SK-N-SH (cell line): ENCODE measurements around the gene DDC. TPM values are rescaled to one million over a fixed set of nuclear protein-coding genes. Genes with fewer than 3 reads are reported as not detected.

Experiments
- CTCF ChIA-PET: fragments of 300-600, 350-600 bp; formaldehyde crosslinking; extraction: SDS; loops from one replicate; lab custom pipeline; 2021; lab: Yijun Ruan, JAX
- POLR2A ChIA-PET: fragments of 350-600 bp; sonication (Branson Sonifier 250); formaldehyde crosslinking; extraction: SDS; loops from one replicate; lab custom pipeline; 2020; ENCODE audit warnings: antibody characterized with exemption, inconsistent platforms; lab: Yijun Ruan, JAX
- DNase-seq: peaks from one replicate; pipeline ENCODE4 v3.0.0; 2012
- H2AFZ ChIP-seq: fragments of 200-600 bp; sonication (generic); 2 replicates; pipeline ENCODE4 v1.8.1; 2016; ENCODE audit warnings: antibody characterized with exemption, mild to moderate bottlenecking, low read depth
- H3F3A ChIP-seq: fragments of 200-600 bp; sonication (generic); replicated peaks from 2 replicates; pipeline ENCODE3; 2016; ENCODE audit warnings: antibody characterized with exemption, mild to moderate bottlenecking; ENCODE audit not compliant: insufficient read depth
- H3K27ac ChIP-seq, 2 experiments: fragments of 200-500 bp in 1 of 2; fragments of 200-600 bp in 1 of 2; sonication (Bioruptor generic) in 1 of 2; sonication (generic), shearing (Covaris generic) in 1 of 2; 2 replicates each; pipeline versions ENCODE4 v1.5.1 to v1.6.1; 2014 to 2016; ENCODE audit warnings: low read depth in 2 of 2, inconsistent platforms in 1 of 2, low read length in 1 of 2, mild to moderate bottlenecking in 1 of 2, mixed read lengths in 1 of 2
- H3K27me3 ChIP-seq: fragments of 200-600 bp; sonication (generic), shearing (Covaris generic); 2 replicates; pipeline ENCODE4 v1.6.1; 2016; ENCODE audit warnings: mixed run types; ENCODE audit not compliant: insufficient read depth
- H3K36me3 ChIP-seq, 2 experiments: fragments of 200-500 bp in 1 of 2; fragments of 200-600 bp in 1 of 2; sonication (Bioruptor generic) in 1 of 2; sonication (generic) in 1 of 2; replicated peaks in 1 of 2; 2 replicates each; pipeline versions ENCODE3 to v1.5.1; 2014 to 2016; ENCODE audit warnings: low read length in 1 of 2, mild to moderate bottlenecking in 1 of 2; ENCODE audit not compliant: insufficient read depth in 2 of 2, control insufficient read depth in 1 of 2
- H3K4me1 ChIP-seq, 2 experiments: fragments of 200-500 bp in 1 of 2; fragments of 200-600 bp in 1 of 2; sonication (Bioruptor generic) in 1 of 2; sonication (generic), shearing (Covaris generic) in 1 of 2; 2 replicates each; pipeline versions ENCODE4 v1.5.1 to v1.6.1; 2014 to 2016; ENCODE audit warnings: low read depth in 1 of 2, low read length in 1 of 2, mixed run types in 1 of 2; ENCODE audit not compliant: insufficient read depth in 2 of 2, control insufficient read depth in 1 of 2
- H3K4me2 ChIP-seq: fragments of 200-600 bp; sonication (generic), shearing (Covaris generic); 2 replicates; pipeline ENCODE4 v1.6.1; 2017; ENCODE audit warnings: mixed run types
- H3K4me3 ChIP-seq, 2 experiments: fragments of 200-500 bp in 1 of 2; fragments of 200-600 bp in 1 of 2; sonication (Bioruptor generic) in 1 of 2; sonication (generic), shearing (Covaris generic) in 1 of 2; 2 replicates each; pipeline versions ENCODE4 v1.5.1 to v1.8.1; 2014 to 2016; ENCODE audit warnings: low read depth in 2 of 2, inconsistent platforms in 1 of 2, low read length in 1 of 2, mild to moderate bottlenecking in 1 of 2, mixed read lengths in 1 of 2, moderate library complexity in 1 of 2
- H3K79me2 ChIP-seq: fragments of 200-600 bp; sonication (generic); 2 replicates; pipeline ENCODE4 v1.8.1; 2017; ENCODE audit warnings: mild to moderate bottlenecking; ENCODE audit not compliant: insufficient read depth
- H3K9ac ChIP-seq: fragments of 200-600 bp; sonication (generic); 2 replicates; pipeline ENCODE4 v1.6.1; 2017; ENCODE audit warnings: mixed run types
- H3K9me2 ChIP-seq: fragments of 200-600 bp; sonication (generic); 2 replicates; pipeline ENCODE4 v1.6.1; 2017; ENCODE audit warnings: mixed run types
- H3K9me3 ChIP-seq: fragments of 200-600 bp; sonication (generic); 2 replicates; pipeline ENCODE4 v1.6.1; 2017; ENCODE audit warnings: mixed run types, mild to moderate bottlenecking, moderate library complexity
- H4K20me1 ChIP-seq: fragments of 200-600 bp; sonication (generic); 2 replicates; pipeline ENCODE4 v1.6.1; 2017; ENCODE audit warnings: mild to moderate bottlenecking, mixed run types; ENCODE audit not compliant: insufficient read depth
- CHD2 ChIP-seq: fragments of 150-350 bp; IDR thresholded peaks from 2 replicates; pipeline ENCODE4 v1.6.1; 2018; ENCODE audit warnings: low read length; ENCODE audit not compliant: partially characterized antibody
- ELF1 ChIP-seq: IDR thresholded peaks from 2 replicates; pipeline ENCODE4 v1.4.0; 2012
- EP300 ChIP-seq, 2 experiments: IDR thresholded peaks; 2 replicates each; pipeline versions ENCODE4 v1.4.0 to v1.6.1; 2012; ENCODE audit warnings: borderline replicate concordance in 1 of 2, low read depth in 1 of 2, low read length in 1 of 2
- EZH2phosphoT487 ChIP-seq: fragments of 200-600 bp; sonication (generic); IDR thresholded peaks from 2 replicates; pipeline ENCODE4 v1.6.1; 2017; ENCODE audit warnings: low read depth, mixed run types, mild to moderate bottlenecking, antibody characterized with exemption, moderate library complexity, borderline replicate concordance
- FOXJ3 ChIP-seq: sonication (generic); formaldehyde crosslinking; IDR thresholded peaks from 2 replicates; pipeline ENCODE4 v1.5.1; 2020; ENCODE audit warnings: mild to moderate bottlenecking, missing genetic modification reagents
- MEF2A ChIP-seq: IDR thresholded peaks from 2 replicates; pipeline ENCODE4 v1.4.0; 2012; ENCODE audit warnings: low read depth, borderline replicate concordance
- MXI1 ChIP-seq: IDR thresholded peaks from 2 replicates; pipeline ENCODE4 v1.6.1; 2012; ENCODE audit warnings: mild to moderate bottlenecking, low read depth, low read length, improper control_type of control experiment
- NFIC ChIP-seq: IDR thresholded peaks from 2 replicates; pipeline ENCODE4 v1.4.0; 2012; ENCODE audit warnings: borderline replicate concordance
- NRF1 ChIP-seq: IDR thresholded peaks from 2 replicates; pipeline ENCODE4 v1.6.1; 2012; ENCODE audit warnings: low read depth, mild to moderate bottlenecking, low read length
- RAD21 ChIP-seq: IDR thresholded peaks from 2 replicates; pipeline ENCODE4 v1.6.1; 2012; ENCODE audit warnings: mild to moderate bottlenecking, low read length
- RCOR1 ChIP-seq: fragments of 150-350 bp; IDR thresholded peaks from 2 replicates; pipeline ENCODE4 v1.6.1; 2017; ENCODE audit warnings: antibody characterized with exemption, low read length
- RFX5 ChIP-seq: IDR thresholded peaks from 2 replicates; pipeline ENCODE4 v1.6.1; 2012; ENCODE audit warnings: mild to moderate bottlenecking, improper control_type of control experiment, low read length
- SIN3A ChIP-seq: IDR thresholded peaks from 2 replicates; pipeline ENCODE4 v1.6.1; 2012; ENCODE audit warnings: low read depth, mild to moderate bottlenecking, low read length, moderate library complexity, borderline replicate concordance
- SMC3 ChIP-seq: IDR thresholded peaks from 2 replicates; pipeline ENCODE4 v1.6.1; 2012; ENCODE audit warnings: low read depth, low read length, improper control_type of control experiment
- TEAD4 ChIP-seq: IDR thresholded peaks from 2 replicates; pipeline ENCODE4 v1.4.0; 2012; ENCODE audit warnings: mild to moderate bottlenecking, borderline replicate concordance; ENCODE audit not compliant: insufficient read depth
- YY1 ChIP-seq: IDR thresholded peaks from 2 replicates; pipeline ENCODE4 v1.4.0; 2012; ENCODE audit warnings: low read depth, mild to moderate bottlenecking
- ZBTB33 ChIP-seq: IDR thresholded peaks from 2 replicates; pipeline ENCODE4 v1.4.0; 2012; ENCODE audit warnings: low read depth, borderline replicate concordance
- WGBS: methylation state at CpG from one replicate; pipeline ENCODE4 v1.1.6; 2017; ENCODE audit warnings: low lambda C conversion rate; 5-methylcytosine and 5-hydroxymethylcytosine counted together
- polyA plus RNA-seq, 3 experiments: library from polyadenylated mRNA; depleted of rRNA; stranded (reverse); fragments of >200 nt; gene quantifications; 2 replicates each; pipeline ENCODE4 v1.2.3, GENCODE V29; 2012
- TF ChIP-seq, protein P1 (sequence below): IDR thresholded peaks from 2 replicates; pipeline ENCODE4; 2012

DDC gene
- polyA plus RNA-seq, 1 of the 3 experiments (the other 2 are of a cell fraction) = 1.8 TPM

DNA sequence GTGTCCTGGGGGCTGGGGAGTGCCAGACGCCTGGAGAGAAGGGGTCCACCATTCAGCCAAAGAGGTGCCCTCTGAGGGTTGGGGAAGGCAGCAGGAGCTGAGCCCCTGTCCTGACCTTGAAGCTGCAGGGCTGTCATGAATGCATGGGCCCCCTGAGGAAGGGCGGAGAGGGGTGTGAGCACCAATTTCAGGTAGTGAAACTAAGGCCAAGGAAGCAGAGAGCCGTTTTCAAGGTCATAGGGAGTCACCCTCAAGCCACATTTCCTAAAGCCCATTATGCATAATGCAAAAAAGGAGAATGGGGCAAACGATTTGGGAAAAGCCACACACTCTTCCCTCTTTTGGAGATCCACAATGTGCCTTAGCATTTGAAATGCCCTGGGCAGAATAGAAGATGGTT is 152.2 kb downstream of the DDC start:
- H3F3A ChIP-seq = no peaks in the 10 kb centered on the region
- H3K9me3 ChIP-seq = no peaks in the 10 kb centered on the region
- TF ChIP-seq ZBTB33 (no peak), FOXJ3 (no peak), YY1 (no peak), EZH2phosphoT487 (no peak), NFIC (no peak), SMC3 (no peak), TEAD4 (no peak), ELF1 (no peak), EP300 (IDR thresholded peaks at IDR 0.05; ENCODE audit: borderline replicate concordance in 1 of 2, low read depth in 1 of 2, low read length in 1 of 2) (no peak), RAD21 (no peak), MXI1 (no peak), SIN3A (no peak), CHD2 (no peak), NRF1 (no peak), RCOR1 (no peak), MEF2A (no peak), RFX5 (no peak)
- TF ChIP-seq, protein P1, sequence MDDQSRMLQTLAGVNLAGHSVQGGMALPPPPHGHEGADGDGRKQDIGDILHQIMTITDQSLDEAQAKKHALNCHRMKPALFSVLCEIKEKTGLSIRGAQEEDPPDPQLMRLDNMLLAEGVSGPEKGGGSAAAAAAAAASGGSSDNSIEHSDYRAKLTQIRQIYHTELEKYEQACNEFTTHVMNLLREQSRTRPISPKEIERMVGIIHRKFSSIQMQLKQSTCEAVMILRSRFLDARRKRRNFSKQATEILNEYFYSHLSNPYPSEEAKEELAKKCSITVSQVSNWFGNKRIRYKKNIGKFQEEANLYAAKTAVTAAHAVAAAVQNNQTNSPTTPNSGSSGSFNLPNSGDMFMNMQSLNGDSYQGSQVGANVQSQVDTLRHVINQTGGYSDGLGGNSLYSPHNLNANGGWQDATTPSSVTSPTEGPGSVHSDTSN = no peak
- no peak overlapping the region for H3K4me2 ChIP-seq
- H2AFZ ChIP-seq = no peak overlapping the region
- no peaks in the 10 kb centered on the region for H3K79me2 ChIP-seq
- 24% methylated on average over 4 of the region's 4 CpGs for WGBS
- H3K4me1 ChIP-seq = no peaks in the 10 kb centered on the region; a peak in 1 of 4 replicates
- CTCF ChIA-PET = interaction anchor here (0.7 to 18.1 kb wide), 3 partner anchors 11 to 204 kb away, joined by 3 to 353 read pairs (median 3); no protein-coding TSS in a partner anchor
- no peaks in the 10 kb centered on the region for H3K36me3 ChIP-seq
- H3K9me2 ChIP-seq = no peaks in the 10 kb centered on the region
- H3K27me3 ChIP-seq = peaks cover 4% of the 10 kb centered on the region; the same call in 1 of the 2 replicates
- H3K4me3 ChIP-seq = no peak overlapping the region
- DNase-seq = no peak
- H3K27ac ChIP-seq = no peak overlapping the region
- POLR2A ChIA-PET = no interaction called here
- no peak overlapping the region for H3K9ac ChIP-seq
- no peaks in the 10 kb centered on the region for H4K20me1 ChIP-seq
